CD4-positive, alpha-beta T cell treated with Interleukin-10 for 1 hour (primary cell): ENCODE data around the gene AMMECR1.
"Not testable (repeated sequence)": the region's sequence is repeated elsewhere in the genome, so short reads cannot be mapped to it uniquely, and the experiment has no call there.

ENCODE experiments used
- DNase-seq: peaks from one replicate; pipeline ENCODE4 v3.0.0-alpha.2; 2020

Gene AMMECR1

DNA sequence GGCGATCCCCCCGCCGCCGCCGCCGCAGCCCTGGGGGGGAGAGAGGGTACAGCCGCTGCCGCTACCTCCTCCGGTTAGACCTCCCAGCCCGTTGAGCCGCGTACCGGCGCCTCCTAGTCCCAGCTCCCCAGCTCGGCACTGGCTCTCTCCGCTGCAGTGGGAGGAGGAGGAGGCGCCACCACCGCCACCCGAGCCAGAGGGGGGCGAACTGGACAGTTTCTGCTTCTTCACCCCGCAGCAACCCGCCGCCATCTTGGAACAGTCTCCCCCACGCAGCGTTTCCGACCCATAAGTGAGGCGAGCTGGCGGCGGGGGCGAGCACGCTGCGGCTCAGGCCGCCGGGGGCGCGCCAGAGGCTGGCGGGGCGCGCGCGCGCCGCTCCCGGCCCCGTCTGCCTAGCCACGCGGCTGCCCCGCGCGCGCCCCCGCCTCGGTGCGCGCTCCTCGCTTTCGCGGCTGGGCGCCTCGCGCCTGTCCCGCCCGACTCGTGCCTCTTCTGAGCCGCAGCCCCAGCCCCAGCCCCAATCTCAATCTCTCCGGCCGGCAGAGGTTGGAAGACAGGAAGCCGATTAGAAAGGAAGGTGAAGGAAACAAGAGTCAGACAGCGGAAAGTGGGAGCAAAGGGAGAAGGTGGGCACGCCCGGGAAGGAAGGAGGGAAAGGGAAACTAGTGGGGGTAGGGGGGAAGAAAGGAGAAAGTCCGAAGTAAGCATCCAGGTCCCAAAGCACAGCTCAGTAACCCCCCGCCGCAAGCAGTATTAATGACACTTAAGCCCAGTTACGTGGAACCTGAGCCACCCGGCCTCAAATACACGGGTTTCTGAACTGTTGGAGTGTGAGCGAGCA, at the start of gene AMMECR1:
Gene AMMECR1, minus strand, starts transcription at position 266 of the 844 bp plus-strand sequence. Its CDS starts 14 bp downstream, at position 252.
- peak; percentile 86 for DNase-seq

DNA sequence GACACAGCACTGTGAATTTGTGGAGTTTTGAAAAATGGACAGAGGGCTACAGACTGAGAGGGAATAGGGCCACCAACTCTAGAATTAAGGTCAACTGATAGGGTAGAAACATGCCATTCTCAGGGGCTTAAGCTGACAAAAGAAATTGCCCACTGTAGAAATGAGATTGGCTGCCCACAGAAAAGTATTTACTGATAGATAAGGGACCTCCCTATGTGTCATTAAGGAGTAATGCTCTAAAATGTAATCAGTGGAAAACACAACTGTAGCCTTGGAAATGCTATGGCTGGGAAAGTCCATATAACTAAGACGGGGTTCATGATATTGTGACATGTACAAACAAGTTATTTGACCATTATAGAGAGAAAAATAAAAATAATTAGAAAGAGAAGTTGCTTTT, 45.4 kb upstream of the AMMECR1 start:
- no peak for DNase-seq

DNA sequence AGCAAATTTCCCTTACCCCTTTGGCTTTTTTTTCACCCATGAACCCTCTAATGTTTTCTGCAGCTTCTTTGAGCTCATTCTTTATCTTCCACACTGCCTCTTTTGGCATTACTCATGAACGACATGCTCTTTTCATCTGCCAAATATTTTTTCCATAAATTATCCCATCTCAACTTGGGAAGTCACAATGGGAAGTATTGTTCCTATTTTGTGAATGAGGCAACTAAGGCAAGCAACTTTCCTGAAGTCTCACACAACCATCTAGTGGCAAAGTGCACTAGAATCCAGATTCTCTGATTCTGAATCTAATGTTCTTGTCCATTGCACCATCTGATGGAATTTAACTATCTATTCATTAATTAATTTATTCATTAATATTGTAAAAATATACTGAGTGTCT, 41.4 kb upstream of the AMMECR1 start:
- no peak for DNase-seq

DNA sequence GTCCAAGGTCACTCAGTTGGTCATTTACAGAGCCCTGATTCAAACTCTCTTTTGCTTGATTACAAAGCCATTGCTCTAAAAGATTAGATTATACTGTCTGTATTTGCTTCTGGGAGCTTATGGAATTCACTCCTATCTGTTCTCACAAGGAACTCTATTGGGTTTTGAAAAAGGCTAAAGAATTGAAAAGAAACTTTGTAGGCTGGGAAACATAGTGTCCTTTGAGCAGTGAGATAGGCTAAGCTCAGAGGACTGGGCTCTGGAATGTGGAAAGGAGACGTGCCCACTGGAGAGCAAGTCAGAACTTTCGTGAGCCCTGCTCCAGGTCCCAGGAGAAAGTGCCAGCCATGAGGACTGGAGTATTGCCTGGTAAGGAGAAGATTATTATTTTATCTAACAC, 40.7 kb upstream of the AMMECR1 start, which contains the start of gene RTL9:
Gene RTL9, plus strand, starts transcription at position 301 of the 400 bp plus-strand sequence. CDS start 91,770 bp downstream, outside the sequence.
- DNase-seq = no peak

DNA sequence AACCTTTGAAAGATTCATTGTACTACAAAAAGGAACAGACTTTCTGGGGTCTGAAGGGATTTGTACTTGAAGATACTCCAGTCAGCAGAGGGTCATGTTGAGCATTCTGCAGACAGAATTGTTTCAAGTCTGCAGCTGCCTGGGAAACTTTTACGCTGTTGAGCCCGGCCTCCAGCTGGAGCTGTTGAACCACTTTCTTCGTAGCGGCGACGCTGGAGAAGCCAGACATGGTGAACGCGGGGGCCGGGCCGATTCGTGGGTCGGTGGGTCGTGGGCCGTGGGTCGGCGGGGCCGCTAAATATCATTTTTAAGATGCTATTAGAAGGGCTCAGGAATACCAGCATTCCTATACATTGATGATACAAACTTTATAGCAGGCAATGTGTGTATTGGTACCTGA, 28.8 kb upstream of the AMMECR1 start:
- no peak for DNase-seq

DNA sequence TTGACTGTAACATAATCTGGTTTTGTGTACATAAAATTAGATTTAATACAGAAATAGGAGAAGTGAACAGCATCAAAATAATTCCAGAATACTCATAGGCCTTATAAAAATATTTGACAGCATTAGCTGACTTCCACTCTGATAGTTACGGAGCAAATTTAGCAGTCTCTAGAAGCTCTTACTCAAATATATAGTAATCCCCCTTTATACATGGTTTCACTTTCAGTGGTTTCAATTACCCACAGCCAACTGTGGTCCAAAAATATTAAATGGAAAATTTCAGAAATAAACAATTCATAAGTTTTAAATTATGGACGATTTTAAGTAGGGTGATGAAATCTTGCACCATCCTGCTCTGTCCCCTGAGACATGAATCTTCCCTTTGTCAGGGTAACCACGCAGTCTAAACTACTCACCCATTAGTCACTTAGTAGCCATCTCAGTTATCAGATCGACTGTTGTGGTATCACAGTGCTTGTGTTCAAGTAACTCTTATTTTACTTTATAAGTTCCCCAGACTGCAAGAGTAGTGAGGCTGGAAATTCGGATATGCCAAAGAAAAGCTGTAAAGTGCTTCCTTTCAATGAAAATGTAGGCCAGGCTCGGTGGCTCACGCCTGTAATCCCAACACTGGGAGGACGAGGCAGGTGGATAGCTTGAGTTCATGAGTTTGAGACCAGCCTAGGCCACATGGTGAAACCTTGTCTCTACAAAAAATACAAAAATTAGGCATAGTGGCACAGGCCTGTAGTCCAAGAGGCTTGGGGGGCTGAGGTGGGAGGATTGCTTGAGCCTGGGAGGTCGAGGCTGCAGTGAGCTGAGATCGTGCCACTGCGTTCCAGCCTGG, 23.5 kb upstream of the AMMECR1 start:
- no peak for DNase-seq

DNA sequence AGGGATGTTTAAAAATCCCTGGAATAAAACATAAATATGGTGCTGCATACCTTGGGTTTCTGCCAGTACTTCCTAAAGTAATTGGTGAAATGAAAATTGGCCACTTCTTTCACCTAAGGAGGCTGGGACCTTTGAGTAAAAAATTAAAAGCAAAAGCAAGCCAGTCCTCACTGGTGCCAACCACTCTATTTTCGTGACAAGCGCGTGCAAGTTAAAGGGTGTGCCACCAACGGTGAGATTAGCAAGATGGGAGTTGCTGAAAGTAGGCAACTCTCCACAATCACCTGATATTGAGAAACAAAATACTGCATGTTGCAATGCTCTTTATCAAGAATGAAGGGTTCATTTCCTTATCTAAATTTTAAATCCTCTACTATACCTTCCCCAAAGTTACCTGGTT, 21.1 kb upstream of the AMMECR1 start:
- no peak for DNase-seq

DNA sequence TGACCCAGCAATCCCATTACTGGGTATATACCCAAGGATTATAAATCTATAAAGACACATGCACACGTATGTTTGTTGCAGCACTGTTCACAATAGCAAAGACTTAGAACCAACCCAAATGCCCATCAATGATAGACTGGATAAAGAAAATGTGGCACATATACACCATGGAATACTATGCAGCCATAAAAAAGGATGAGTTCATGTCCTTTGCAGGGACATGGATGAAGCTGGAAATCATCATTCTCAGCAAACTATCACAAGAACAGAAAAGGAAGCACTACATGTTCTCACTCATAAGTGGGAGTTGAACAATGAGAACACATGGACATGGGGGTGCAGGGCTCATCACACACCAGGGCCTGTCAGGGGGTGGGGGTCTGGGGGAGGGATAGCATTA, 15.6 kb upstream of the AMMECR1 start:
- DNase-seq = not testable (repeated sequence)

DNA sequence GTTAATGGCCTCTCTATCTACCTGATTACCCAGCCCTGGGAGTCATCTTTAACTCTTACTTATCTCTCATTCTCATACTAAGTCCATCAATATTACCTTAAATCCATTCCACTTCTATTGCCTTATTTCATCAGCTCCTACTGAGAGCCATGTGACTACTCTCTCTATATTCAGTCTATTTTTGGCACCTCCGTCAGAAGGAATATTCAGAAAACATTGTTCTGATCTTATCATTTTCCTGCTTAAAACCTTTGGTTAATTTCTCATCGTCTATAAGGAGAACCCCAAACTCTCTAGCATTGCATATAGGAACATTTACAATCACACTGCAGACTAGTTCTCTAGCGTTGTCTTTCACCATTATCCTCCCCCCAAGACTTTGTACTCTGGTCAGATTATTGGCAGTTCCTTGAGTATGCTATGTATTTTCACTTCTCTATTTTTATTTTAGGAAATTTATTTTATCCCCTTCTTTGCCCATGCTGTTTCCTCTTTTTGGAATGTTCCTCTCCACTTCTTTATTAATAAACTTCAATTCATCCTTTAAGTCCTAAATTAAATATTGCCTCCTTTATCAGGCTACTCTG, 13.7 kb upstream of the AMMECR1 start:
- DNase-seq = no peak

DNA sequence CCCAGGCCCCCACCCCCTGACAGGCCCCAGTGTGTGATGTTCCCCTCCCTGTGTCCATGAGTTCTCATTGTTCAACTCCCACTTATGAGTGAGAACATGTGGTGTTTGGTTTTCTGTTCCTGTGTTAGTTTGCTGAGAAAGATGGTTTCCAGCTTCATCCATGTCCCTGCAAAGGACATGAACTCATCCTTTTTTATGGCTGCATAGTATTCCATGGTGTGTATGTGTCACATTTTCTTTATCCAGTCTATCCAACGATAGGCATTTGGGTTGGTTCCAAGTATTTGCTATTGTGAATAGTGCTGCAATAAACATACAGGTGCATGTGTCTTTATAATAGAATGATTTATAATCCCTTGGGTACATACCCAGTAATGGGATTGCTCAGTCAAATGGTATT, 10.7 kb upstream of the AMMECR1 start:
- not testable (repeated sequence) for DNase-seq

DNA sequence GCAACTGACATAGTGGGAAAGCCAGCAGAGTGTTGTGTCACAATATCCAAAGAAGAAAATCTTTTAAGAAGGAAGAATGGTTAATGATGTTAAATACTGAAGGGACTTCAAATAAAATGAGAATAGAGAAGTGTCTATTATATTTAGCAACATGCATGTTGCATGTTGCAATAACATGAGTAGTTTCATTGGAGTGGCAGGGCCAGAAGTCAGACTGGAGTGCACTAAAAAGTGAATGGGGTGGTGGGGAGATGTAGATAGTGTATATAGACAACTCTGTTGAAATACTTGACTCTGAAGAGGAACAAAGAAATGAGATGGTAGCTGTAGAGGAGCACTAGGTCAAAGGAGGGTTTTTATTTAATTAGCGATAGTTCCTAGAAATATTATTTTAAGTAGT, 9.5 kb upstream of the AMMECR1 start:
- DNase-seq = no peak

DNA sequence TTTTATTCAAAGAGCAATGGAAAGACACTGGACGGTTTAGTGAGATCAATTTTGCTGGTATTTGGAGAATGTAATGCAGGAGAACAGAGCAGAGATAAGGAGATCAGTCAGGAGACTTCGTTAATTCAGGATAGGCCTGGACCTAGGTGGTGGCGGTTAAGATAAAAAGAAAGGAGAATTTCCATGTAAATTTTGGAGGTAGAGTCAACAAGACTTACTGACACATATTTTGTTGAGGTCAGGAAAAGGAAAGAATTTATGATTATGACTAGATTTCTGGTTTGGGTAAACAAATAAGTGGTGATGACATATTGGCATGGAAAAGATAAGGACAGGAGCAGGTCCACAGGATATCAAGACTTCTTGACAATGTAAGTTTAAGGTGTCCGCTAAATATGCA, 8.8 kb upstream of the AMMECR1 start:
- DNase-seq = no peak

DNA sequence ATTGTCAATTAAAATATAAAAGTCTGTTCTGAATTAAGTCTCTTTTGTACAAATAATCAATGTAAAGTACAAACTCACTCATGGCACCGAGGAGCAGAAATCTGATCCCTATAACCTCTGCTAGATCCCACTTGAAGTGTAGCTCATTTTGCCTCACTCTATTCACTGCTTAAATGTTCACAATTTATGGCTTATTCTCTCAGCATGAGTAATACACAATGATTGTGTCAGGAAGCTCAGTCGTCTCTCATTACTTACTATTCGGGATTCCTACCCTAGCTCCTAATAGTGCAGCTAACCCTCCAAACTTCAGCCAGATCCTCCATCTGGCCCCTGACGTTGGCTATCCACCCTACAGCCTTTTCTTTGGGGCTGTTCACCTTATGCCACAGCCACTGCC, 4.7 kb upstream of the AMMECR1 start:
- DNase-seq = no peak

DNA sequence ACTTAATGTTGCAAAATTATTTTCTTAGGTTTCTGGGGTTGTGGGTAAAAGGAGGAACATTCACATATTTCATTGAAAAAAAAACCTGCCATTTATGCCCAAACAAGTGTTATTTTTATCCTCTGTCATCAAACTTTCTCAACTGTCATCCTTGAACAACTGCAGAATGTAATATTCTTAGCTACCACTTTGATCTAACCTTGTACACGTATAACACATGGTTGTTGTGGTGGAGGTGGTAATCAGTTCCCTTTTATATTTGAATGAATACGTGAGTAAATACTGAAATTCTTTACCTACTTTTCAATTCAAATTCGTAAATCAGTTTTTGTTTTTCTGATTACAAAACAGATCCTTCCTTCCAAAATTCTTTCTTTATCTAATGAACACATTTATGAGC, 3.8 kb upstream of the AMMECR1 start:
- no peak for DNase-seq

DNA sequence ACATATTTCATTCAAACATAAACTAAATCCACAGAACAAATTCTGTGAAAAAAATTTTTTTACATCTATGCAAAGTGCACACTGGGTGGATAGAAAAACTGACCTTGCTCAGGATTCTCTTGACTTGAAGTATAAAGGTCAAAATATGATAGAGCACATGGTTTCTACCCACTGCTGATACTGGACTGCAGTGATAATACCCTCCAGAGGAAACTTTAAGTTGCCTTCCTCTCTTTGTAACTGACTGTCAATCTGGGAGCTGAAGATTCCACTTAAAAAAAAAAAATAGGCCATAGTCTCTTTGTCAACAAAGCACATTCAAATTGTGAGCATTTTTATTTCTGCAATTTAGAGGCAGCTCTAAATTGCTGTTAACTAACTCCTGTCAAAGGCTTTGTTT, 3.2 kb upstream of the AMMECR1 start:
- no peak for DNase-seq

DNA sequence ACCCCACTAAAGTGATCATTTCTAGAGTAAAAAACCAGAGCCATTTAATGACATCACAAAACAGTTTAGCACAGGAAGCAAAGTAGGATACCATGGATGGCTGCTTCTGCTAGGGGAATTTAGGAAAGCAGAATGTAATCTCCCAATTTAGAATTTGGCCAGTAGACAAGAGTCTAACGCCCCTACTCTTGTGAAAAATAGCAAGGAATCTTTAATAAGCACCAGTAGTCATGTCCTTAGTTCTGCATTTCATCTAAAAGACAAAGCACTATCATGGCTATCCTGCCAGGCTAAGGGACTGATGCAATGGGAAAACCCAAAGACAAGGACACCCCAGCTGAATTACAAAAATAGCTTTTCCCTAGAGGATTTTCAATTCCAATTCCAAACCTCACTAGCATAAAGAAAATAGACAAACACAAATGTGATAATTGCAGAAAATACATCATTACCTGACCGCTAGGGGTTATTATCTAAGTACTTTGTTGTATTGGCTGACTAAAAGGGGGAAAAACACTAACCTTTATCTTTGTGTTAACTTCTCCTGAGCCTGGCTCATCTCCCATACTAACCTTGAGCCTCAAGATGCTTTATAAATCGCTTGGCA, 2.6 kb upstream of the AMMECR1 start:
- no peak for DNase-seq

DNA sequence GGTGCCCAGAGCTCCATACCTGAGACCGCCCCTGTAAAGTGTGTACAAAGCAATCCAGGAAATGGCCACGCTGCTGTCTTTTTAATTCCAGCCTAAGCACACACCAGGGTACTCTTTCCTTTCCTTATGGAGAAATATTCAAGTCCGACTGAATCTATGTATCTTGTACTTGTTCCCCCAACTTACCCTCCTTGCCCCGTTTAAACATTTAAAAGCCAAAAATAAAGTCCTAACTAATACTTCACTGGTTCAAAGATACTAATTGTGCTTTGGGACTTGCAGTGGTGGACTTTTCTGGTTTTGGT, 731 bp upstream of the AMMECR1 start:
- no peak for DNase-seq

DNA sequence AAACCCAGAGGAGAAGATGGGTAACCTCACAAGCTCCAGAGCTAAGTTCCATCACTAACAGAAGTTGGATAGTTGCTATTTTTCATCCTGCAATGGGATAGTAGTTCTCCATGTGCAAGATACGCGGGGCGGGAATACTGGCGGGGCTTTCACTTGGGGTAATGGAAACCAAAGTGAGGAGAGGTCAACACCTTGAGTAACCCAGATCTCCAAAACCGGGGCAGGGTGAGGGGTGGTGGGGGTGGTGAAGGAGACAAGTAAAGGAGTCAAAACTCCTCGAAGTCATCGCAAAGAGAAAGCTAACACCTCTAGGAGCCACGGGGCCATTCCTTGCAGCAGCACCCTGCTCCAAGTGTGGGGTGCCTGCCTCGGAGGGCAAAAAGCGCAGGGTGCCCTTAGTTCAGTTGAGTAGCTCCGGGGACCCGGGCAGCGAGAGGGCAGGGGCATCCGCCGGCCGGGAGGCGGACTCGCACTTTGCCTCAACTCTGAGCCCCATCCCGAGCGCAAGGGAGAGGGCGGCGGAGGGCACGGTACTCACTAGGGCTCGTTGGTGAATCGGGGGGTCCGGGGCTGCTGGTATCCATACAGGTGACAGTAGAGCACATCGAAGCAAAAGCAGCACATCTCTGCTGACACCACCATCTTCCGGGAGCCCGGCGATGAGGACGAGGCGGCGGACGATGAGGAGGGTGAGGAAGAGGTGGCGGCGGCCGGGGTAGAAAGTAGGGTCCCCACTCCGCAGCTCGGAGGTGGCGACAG, 645 bp downstream of the AMMECR1 start:
- peak; percentile 30 for DNase-seq

DNA sequence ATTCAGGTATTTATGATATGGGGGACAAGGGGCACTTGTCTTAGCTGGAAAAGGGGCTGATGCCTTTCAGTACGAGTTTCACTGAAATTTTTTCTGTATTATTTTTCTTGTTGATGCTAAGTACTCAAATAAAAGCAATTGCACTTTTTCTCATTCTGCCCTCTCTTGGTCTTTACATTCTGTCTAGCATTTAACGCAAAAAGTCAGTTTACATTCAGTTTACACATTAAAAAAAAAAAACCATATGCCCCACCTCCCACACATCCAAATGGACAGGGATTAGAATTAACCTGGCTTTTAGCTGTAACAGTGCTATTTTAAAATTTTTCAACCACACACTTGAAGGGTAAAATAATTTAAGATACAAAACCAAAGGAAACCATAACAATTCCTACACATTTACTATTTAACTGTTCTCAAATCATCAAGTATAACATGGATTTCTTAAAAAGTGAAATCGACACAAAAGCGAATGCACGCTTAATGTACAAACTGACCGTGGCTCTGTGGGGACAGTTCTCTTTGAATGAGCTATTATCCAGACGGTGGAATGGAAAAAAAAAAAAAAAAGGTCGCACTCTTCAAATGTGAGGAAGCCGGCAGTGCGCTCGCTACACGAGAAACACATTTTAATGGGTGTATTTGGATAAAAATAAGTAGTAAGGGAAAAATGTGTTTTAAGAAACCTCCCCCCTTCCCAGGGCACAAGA, 1.4 kb downstream of the AMMECR1 start:
- DNase-seq = no peak

DNA sequence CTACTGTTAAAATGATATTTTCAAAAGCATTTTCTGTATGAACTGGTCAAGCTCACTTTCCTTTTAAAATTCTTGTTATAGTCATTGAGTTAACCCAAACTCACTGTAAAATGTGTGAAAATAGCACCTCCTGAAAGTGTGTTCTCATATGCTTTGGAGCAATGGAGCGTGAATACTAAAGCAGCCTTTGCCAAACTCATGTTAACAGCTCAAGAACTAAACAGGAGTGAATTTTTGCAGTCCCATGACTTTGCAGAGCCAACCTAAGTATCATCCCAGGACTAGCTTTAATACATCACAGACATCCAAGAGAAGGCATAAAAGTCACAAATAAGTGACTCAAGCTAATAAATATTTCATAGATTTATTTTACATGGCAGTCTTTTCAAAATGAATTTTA, 2.3 kb downstream of the AMMECR1 start:
- no peak for DNase-seq

DNA sequence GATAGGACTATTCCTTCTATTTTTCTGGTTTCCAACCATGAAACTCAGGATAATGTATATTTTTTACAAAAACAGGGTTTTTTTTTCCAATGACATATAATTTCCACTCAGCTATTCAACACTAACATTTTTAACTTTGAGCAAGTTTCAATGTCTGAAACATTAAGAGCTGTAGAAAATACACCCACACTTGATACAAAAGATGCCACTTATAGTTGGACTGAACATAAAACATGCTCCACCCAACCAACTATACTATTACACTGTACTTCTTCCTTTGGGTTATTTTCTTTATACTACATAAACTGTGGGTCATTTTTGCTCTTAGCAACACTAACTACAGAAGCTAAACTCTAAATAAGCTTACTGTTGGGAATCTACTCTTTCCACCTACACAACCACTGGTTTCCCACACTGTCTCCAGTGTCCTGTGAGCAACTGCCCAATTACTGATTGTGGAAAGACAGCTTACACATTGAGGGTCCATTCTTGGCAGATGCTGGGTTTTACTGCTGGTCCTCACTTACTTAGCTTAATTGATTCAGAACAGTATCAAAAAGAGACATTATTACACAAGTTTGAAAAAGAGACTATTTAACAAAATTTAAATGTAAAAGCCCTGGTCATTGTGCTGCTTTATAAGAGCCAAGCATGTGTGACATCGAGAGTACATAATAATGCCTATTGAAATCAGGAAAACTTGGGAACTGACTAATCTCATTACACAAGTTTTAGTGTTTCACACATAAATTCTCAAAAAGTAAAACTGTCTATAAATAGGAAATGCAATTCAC, 6.3 kb downstream of the AMMECR1 start:
- DNase-seq = no peak
